SK-N-SH (cell line): ENCODE results near the gene THSD4.

Experiments
- CHD2 ChIP-seq: fragments of 150-350 bp; IDR thresholded peaks from 2 replicates; pipeline ENCODE4 v1.6.1; 2018; ENCODE audit warnings: low read length; ENCODE audit not compliant: partially characterized antibody
- CTCF ChIP-seq: fragments of 200-600 bp; sonication (generic); IDR thresholded peaks from 2 replicates; pipeline ENCODE4 v1.6.1; 2017; ENCODE audit warnings: antibody characterized with exemption, mild to moderate bottlenecking, moderate library complexity
- EP300 ChIP-seq, 2 experiments: IDR thresholded peaks; 2 replicates each; pipeline versions ENCODE4 v1.4.0 to v1.6.1; 2012; ENCODE audit warnings: borderline replicate concordance in 1 of 2, low read depth in 1 of 2, low read length in 1 of 2
- FOXM1 ChIP-seq: IDR thresholded peaks from 2 replicates; pipeline ENCODE4 v1.4.0; 2012; ENCODE audit warnings: low read depth, mild to moderate bottlenecking
- NFIC ChIP-seq: IDR thresholded peaks from 2 replicates; pipeline ENCODE4 v1.4.0; 2012; ENCODE audit warnings: borderline replicate concordance
- RCOR1 ChIP-seq: fragments of 150-350 bp; IDR thresholded peaks from 2 replicates; pipeline ENCODE4 v1.6.1; 2017; ENCODE audit warnings: antibody characterized with exemption, low read length
- REST ChIP-seq: IDR thresholded peaks from 2 replicates; pipeline ENCODE4 v1.6.1; 2012; ENCODE audit warnings: mild to moderate bottlenecking, low read depth, low read length, moderate library complexity
- RXRA ChIP-seq: IDR thresholded peaks from 2 replicates; pipeline ENCODE4 v1.4.0; 2012; ENCODE audit warnings: low read depth, mild to moderate bottlenecking, borderline replicate concordance
- USF2 ChIP-seq: fragments of 150-350 bp; IDR thresholded peaks from 2 replicates; pipeline ENCODE4 v1.6.1; 2017; ENCODE audit warnings: antibody characterized with exemption, low read length, low read depth, borderline replicate concordance
- YY1 ChIP-seq: IDR thresholded peaks from 2 replicates; pipeline ENCODE4 v1.4.0; 2012; ENCODE audit warnings: low read depth, mild to moderate bottlenecking
- ZBTB33 ChIP-seq: IDR thresholded peaks from 2 replicates; pipeline ENCODE4 v1.4.0; 2012; ENCODE audit warnings: low read depth, borderline replicate concordance

GRCh38 chr15:71187526-71187925, 72.3 kb downstream of the THSD4 start:
- TF ChIP-seq CTCF: no peak
- no peak for TF ChIP-seq CHD2
- no peak for TF ChIP-seq USF2
- TF ChIP-seq EP300 (IDR thresholded peaks at IDR 0.05; ENCODE audit: borderline replicate concordance in 1 of 2, low read depth in 1 of 2, low read length in 1 of 2): no peak
- TF ChIP-seq RXRA: no peak
- no peak for TF ChIP-seq ZBTB33
- TF ChIP-seq YY1: no peak
- no peak for TF ChIP-seq REST
- TF ChIP-seq FOXM1: no peak
- no peak for TF ChIP-seq NFIC
- TF ChIP-seq RCOR1: no peak
